Placental pericyte (primary cell): ENCODE measurements around the gene MYO1D. TPM values are rescaled to one million over a fixed set of nuclear protein-coding genes. Genes with fewer than 3 reads are reported as not detected.

Experiments used
- small RNA-seq: library from RNA; depleted of rRNA; stranded (forward); fragments of <200 nt; gene quantifications from one replicate; pipeline ENCODE3, GENCODE V24; 2012; ENCODE audit warnings: low replicate concordance
- total RNA-seq: library from RNA; depleted of rRNA; stranded (reverse); fragments of >200 nt; gene quantifications from 2 replicates; pipeline ENCODE4 v1.2.3, GENCODE V29; 2012

Gene MYO1D
- 5.5 and 42.4 TPM in 2 replicates for total RNA-seq

GRCh38 chr17:32876417-32877163, at the start of gene MYO1D:
TSS of gene MYO1D (minus strand) at chr17:32877124. CDS start at chr17:32876872, 252 bp downstream.

GRCh38 chr17:32486701-32487472, 390.0 kb downstream of the MYO1D start, which contains the start of gene CDK5R1:
TSS of gene CDK5R1 (plus strand) at chr17:32486993. CDS start at chr17:32487621, 628 bp downstream.

GRCh38 chr17:32444301-32445073, 432.4 kb downstream of the MYO1D start, which contains the start of gene PSMD11:
TSS of gene PSMD11 (plus strand) at chr17:32444510. CDS start at chr17:32444524, 14 bp downstream.

Small RNA genes lying within 50 kb of the gene (small RNA-seq; reads per million reads assigned to genes)
- gene RF00019, result not detected

Other genes with a start within 250 kb of the MYO1D start
- 98.1 and 196 TPM in 2 replicates for gene TMEM98, start 51.0 kb upstream of the MYO1D start, total RNA-seq
- 0.29 TPM in 1 of 2 replicates, not detected in the other for gene SPACA3, start 114.7 kb upstream of the MYO1D start, total RNA-seq